GM21528 (cell line): ENCODE results near the gene WLS.
"Not testable (repeated sequence)": the region's sequence is repeated elsewhere in the genome, so short reads cannot be mapped to it uniquely, and the experiment has no call there.

Experiments used
- ATAC-seq: cut with Tn5 transposase; IDR thresholded peaks from one replicate; pipeline ENCODE4 v1.9.1; 2021; ENCODE audit warnings: mild to moderate bottlenecking, moderate library complexity; ENCODE audit not compliant: unreplicated experiment, low FRiP score

WLS gene

GRCh38 chr1:68232289-68233148, at the start of gene WLS:
TSS of gene WLS (minus strand) at chr1:68232523. CDS start at chr1:68232299, 224 bp downstream.
- no peak for ATAC-seq

DNA sequence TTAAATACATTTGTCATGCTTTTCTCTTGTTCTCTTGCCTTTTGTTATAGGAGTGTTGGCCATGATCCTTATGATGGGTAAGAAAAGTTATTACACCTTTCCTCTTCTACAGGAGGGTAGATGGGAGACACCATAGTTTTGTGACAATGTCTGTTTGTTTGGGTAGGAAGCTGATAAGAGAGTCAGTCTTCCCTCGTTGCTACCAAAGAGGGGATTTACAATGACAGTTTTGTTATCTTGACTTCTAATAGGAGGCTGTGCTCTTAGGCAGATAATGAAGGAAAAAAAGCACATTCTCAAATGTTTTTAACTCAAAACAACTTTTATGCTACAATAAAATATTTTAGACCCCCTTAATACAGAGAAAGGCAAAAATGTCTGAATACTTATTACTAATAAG, 48.0 kb upstream of the WLS start:
- ATAC-seq: no peak

- no peak for ATAC-seq
Measured at GRCh38 chr1:68279846-68280245, 47.5 kb upstream of the WLS start.

DNA sequence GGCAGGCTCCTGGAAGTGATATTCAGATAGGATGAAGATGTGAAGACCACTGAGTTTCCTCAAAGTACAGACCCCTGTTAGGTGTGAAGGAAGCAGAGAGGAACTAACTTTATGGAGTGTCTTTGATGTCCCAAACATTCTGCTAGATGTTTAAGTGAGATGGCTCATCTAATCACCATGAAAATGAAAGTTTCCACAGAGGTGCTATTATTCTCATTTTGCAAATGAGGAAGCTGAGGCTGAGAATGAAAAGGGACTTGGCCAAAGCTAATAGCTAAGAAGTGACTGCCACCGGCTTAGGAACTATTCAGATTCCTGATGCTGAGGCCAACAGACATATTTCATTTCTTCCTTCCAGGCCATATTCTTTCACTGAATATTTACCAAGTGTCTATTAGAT, 45.9 kb upstream of the WLS start:
- no peak for ATAC-seq

- ATAC-seq: no peak
Measured at GRCh38 chr1:68276448-68276847, 44.1 kb upstream of the WLS start.

DNA sequence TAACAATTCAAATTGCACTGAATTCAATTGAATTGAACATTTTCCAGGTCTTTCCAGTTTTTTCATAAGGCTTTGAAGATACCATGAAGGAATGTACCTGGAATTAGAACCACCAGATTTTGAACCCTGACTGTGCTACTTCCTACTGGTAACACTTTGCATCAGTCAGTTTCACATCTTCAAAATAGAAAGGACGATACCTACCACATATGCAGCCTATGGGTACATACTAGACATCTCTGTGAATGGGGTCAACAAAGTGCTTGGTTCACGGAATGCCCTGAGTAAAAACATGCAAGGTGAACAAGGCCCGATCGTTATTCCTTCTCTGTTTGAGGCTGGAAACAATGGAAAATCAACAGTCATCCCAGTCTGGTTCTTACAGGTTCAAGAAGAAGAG, 41.2 kb upstream of the WLS start:
- ATAC-seq: no peak

- ATAC-seq: no peak
Measured at GRCh38 chr1:68271596-68271995, 39.3 kb upstream of the WLS start.

GRCh38 chr1:68270951-68271350, 38.6 kb upstream of the WLS start:
- ATAC-seq: no peak

- no peak for ATAC-seq
Measured at GRCh38 chr1:68269637-68270430, 37.5 kb upstream of the WLS start.

DNA sequence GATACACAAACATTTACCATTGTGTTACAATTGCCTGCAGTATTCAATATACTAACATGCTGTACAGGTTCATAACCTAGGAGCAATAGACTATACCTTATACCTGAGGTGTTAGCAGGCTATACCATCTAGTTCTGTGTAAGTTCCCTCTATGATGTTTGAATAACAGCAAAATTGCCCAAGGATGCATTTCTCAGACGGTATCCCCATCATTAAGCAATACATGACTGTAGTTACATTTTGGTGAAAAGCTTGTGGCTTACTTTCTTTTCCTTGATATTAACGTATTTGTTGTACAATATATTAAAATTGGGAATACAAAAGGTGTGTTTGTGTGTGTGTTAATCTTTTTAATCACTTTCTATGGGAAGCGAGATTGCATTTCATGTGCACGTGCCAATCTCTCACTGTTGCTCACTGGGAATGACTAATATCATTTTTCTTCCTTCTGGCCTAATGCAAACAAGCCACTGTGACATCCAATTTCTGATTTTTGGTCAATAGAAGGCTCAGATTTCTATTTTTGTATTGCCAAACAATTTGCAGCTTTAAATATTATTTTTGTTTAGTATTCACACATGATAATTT, 36.7 kb upstream of the WLS start:
- no peak for ATAC-seq

DNA sequence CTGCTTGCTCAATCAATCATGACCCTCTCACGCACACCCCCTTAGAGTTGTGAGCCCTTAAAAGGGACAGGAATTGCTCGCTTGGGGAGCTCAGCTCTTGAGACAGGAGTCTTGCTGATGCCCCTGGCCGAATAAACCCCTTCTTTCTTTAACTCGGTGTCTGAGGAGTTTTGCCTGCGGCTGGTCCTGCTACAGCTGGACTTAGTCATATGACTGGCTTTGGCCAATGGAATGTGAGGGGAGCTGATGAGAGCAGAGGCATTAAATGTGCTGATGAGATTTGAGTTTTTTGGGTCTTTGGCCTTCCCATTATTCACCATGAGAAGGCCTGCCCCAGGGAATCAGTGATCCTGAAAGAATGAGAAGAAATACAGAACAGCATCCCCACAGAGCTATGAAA, 24.5 kb upstream of the WLS start:
- not testable (repeated sequence) for ATAC-seq

GRCh38 chr1:68255301-68255700, 23.0 kb upstream of the WLS start:
- ATAC-seq: no peak

- no peak for ATAC-seq
Measured at GRCh38 chr1:68254667-68255226, 22.4 kb upstream of the WLS start.

- no peak for ATAC-seq
Measured at GRCh38 chr1:68237040-68237439, 4.7 kb upstream of the WLS start.

- no peak for ATAC-seq
Measured at GRCh38 chr1:68234094-68234493, 1.8 kb upstream of the WLS start.

DNA sequence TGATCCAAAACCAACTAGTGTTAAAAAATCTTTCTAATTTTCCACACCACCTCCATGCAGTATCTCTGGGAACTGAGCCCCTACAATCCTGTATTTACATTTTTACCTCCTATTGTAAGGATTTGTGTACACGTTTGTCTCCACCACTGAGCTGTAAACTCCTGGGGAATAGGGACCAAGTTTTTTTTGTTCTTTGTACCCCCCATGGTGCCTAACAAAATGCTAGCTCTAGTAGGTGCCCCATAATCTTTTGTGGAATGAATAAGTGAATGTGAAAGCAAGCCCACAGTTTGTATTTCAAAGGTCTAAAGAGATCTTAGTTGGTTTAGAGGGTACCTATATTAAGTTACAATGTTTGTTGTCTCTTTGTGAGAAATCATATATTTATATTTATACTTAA, 879 bp upstream of the WLS start:
- ATAC-seq: no peak

DNA sequence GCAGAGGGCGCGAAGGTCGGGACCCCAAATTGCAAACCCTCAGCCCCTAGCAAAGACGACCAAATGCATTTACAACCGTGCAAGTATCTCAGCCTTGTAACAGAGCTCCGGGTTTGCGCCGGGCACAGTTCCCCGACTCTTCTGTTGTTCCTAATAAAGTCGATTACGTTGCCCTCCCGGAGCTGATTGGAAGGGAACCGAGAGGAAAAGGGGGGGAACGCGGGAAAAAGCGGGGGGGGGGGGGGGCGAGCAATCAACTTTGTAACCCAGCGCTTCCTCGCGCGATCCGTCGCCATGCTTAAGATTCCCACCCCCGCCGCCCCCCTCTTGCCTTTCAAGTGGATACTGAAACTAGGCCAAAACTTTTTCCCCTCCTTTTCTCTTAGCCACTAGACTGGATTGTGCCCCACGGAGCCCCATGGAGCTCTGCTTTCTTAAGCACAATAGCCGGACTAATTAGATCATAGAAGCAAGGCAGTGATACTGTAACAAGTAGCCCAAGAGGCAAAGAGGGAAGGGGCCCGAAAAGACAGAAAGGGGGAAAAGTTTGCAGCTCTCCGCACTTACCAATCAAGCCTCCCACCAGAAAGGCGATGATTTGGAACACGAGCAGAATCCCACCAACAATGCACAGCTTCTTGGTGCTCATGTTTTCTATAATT, 565 bp downstream of the WLS start:
- ATAC-seq: no peak

DNA sequence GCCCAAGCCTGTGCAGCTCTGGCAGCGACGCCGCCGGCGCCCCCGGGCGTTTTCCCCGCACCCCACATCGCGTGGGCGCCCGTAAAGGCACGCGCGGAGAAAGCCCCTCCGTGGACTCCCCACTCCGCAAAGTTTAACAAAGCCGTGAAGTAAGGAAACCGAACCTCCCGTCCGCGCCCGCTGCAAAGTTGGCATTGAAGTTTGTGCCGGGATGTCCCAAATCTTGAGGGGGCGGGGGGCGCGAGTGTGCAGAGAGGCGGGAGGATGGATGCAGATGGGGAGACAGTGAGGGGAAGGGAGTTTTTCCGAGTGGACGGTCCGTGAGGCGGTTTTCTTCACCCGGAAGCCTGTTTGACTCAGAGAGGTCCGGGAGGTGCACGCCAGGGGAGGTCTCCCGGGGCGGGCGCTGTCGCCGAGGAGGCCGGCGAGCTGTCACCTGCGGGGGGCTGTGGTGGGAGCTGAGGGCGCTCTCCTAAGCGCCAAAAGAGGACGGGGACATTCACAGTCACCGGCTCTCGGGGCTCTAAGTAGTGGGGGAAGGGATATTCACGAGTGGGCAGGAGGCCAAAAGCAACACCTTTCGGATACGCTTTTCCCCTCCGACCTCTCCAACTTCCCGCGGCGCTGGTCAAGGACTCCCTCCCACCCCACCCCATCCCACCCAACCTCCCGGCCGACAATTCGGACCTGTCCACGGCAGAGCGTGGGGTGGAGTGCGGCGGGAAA, 1.3 kb downstream of the WLS start:
- ATAC-seq: no peak

DNA sequence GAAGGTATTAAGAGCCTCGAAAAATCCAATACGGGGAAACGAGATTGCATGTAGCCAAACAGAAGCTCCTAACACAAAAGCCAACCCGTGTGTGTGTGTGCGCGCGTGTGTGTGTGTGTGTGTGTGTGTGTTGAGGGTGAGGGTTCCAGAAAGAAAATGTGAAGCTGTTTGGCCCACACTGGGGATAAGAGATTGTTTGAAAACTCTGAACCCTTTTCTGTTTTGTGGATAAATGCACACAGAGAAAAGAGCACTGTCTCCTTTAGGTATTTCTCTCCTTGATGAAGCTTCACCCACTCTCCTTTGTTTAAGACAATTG, 1.9 kb downstream of the WLS start:
- ATAC-seq: no peak
